GM21825 (cell line): ENCODE data around the gene BCHE.

Source experiments
- ATAC-seq: cut with Tn5 transposase; IDR thresholded peaks from one replicate; pipeline ENCODE4 v1.9.1; 2021; ENCODE audit warnings: mild to moderate bottlenecking, moderate library complexity; ENCODE audit not compliant: unreplicated experiment

Gene BCHE

GRCh38 chr3:165837058-165837525 is at the start of gene BCHE:
Gene BCHE (minus strand): TSS chr3:165837423. CDS start chr3:165831033, 6,390 bp downstream.
- no peak for ATAC-seq

- no peak for ATAC-seq
Measured at GRCh38 chr3:165885558-165886270, 48.5 kb upstream of the BCHE start.

DNA sequence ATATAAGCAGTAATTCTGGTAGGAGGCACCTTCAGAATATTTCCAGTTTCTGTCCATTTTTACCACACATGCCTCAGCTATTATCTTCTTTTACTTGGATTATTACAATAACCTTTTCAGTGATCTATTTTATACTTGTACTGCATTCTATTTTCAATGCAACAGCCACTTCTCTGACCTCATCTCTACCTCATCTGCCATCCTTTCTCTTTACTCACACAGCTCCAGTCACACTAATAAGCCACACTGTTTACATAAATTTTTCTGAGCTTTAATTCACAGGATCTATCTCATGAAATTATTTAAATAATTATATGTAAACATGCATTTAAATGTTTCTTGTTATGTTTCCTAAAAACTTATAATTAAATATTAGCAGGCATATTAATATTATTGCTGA is 47.3 kb upstream of the BCHE start:
- no peak for ATAC-seq

DNA sequence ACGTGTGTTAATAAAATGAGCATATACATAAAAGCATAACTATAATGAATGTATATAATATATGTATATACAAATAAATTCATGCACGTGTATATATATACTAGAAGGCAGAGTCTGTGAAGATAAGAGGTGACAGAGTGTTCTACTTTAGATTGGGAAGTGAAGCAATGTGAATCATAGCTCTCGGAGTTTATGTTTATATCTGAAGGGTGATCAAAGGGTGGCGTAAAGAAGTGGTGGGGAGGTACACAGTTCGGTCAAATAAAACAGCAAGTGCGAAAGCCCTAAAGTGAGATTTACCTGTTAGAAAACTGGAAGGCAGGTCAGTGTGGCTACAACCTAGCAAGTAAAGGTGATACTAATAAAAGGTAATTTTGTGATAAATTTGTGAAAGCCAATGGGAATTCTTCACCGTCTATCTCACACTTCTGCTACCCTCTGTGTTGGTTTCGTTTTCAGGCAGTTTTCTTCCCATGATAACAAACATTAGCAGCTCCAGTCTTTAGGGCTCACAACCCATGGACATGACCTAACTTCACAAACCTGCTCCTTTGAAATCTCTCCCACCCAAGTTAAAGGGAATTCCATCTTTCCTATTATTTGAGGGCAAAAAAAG is 46.7 kb upstream of the BCHE start:
- no peak for ATAC-seq

DNA sequence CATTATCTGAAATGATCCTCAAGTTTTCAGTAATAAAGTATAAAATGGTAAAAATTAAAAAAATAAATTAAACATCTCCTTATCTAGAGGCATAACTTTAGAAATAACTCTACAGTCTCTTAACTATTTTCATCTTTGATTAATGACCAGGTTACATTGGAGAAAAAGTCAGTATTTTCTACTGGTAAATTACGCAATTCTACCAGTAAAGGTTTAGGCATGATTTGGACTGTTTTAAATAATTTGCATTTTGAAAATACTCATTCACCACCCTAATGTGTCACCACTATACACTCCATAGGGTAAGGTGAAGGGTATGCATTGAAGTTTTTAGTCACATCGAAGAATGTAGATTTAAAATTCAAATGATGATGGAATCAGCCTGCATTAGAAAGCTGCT is 45.9 kb upstream of the BCHE start:
- ATAC-seq = no peak

DNA sequence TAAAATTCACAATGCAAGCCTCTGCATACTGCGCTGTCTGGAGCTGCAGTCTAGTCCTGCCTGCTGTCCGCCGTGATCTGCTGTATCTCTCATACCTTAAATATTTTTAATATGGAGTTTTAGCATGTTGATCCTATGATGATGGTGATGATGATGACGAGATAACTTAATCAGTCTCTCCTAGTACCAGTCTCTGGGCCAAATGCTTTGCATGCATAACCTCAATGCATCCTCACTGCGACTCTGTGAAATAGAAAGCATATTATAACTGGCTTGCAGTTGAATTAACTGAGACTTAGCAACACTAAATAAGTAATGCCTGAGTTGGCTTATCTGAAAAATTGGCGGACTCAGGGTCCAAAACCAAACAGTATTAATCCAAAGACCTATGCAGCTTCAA is 38.4 kb upstream of the BCHE start:
- ATAC-seq = no peak

GRCh38 chr3:165874663-165875489 is 37.7 kb upstream of the BCHE start:
- no peak for ATAC-seq

DNA sequence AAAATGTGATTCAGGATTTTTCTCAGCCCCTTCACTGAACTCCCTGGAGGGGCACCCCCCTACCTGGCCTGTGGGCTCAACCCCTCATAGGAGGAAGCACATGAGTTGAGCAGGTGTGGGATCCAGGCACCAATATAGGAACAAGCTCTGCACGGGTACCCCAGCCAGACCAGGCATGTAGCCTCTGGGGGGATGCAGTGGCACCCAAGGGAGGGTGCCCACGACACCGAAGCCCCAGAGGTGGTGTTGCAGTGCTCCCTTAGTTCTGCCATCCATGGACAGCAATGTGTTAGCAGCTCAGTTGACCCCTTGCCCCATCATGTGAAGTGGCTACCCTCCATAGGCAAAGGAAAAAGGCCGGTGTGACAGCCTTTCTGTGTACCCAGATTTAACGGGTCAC is 30.9 kb upstream of the BCHE start:
- no peak for ATAC-seq

GRCh38 chr3:165859061-165859460 is 21.8 kb upstream of the BCHE start:
- no peak for ATAC-seq

DNA sequence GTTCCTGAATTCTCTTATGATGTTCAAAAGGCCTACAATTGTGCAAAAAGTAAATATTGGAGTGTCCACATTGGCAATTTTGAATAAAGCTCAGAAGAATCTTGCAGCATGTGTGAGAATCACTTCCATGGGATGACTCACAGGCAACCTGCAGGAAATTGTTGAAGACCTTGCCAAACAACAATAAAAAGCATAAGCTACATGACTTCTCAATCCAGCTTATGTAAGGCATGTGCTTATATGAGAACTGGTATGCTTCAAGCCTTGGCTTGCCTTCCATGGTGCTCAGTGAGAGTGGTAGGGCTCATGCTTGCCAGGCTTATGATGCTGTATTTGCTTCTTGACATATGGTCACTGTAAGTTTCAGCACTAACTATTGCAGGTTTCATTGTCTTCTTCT is 18.4 kb upstream of the BCHE start:
- ATAC-seq = no peak

DNA sequence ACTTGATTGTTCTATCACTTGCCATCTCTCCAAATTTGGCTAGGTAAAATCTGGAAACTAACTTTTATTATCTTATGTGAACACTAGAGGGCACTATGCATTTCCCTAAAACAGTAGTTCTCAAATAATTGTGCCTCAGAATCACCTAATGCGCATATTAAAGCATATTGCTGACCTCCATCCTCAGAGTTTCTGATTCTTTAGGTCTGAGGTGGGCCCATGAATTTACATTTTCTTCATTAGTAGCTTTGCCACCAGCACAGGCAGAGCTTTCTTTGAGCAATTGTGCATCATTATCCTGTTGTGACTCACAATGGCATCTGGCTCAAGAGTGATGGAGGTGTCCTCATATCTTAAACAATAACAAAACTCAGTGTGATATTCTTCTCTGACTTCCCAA is 17.5 kb upstream of the BCHE start:
- ATAC-seq = no peak

DNA sequence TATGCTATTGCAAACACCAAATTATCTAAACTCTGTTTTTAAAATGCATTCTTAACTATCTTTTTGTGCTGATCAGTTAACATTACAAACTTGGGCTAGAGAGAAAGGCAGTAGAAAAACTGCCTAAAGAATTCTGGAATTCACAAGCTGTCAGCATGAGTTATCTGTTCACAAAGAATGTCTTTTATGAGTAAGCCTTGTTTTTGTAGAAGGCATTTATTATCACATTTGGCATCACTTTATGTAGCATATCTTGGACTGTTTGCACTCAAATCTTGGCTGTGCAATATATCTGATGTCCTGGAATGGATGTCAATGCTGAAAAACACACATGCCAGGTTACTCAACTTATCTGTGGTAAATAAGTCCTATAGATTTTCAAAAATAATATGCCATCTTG is 15.5 kb upstream of the BCHE start:
- ATAC-seq = no peak

- ATAC-seq = no peak
Measured at GRCh38 chr3:165852191-165852590, 15.0 kb upstream of the BCHE start.

DNA sequence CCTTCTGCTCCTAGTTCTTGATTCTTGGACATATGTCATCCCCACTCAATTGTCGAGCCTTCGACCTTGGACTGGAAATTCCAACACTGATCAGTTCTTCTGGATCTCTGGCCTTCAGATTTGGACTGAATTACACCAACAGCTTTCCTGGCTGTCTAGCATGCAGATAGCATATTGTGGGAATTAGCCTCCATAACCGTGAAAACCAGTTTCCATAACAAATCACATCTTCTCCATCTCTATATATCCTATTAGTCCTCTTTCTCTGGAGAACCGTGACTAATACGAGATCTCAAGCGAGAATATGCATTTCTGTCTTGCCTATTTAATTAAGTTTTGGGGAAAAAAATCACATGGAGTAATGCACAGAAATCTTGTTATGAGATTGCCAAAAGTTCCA is 8.8 kb upstream of the BCHE start:
- no peak for ATAC-seq

GRCh38 chr3:165839296-165840076 is 2.3 kb upstream of the BCHE start:
- no peak for ATAC-seq

DNA sequence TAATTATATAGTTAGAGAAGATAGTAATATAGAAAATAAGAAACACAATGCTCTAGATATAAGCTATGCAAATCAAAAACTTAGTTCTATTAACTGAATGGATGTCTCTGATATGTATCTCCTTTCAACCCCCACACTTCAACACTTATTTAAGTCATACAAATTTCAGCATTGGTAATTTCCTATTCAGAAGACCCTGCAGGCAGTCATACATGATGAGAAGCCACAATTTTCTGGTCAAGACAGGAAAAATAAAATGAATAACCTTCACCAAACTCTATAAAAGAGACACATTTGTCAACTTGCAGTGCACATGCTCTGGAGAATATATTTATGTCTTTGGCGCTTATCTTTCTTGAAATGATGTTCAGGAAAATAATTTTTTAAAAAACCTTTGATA is 578 bp upstream of the BCHE start:
- ATAC-seq = no peak

DNA sequence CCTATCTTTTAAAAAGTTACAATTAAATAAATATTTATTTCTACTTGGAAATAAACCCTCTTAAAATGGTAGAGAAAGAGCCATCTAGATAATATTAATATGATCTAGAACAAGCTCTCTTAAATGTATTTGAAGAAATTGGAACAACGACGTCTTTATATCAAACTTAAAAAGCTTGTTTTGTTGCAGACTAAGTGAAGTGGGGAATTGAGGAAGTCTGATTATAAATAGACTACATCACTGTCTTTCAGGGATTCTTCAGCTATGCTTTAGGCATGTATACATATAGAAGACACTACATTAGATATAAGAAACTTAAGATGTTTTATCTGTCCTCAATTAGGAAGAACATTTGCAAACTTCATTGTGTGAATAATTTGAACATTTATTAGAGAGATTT is 1.8 kb downstream of the BCHE start:
- no peak for ATAC-seq

DNA sequence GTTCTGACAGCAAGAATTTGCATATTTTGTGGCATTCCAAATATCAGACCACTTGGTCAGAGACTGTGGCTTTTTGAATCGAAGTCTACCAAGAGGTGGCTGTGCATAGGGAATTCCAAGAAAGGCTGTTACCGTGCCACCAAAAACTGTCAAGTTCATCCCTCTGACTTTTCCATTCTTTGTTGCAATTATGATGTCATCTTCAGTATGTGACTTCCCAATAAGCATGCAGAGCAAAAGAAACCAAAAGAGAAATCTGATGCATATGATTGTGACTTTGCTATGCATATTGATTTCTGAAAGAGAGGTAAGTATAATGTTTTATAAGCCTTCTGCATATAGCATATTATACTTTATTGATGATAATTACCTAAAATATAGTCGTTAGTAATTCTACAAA is 6.5 kb downstream of the BCHE start:
- no peak for ATAC-seq

DNA sequence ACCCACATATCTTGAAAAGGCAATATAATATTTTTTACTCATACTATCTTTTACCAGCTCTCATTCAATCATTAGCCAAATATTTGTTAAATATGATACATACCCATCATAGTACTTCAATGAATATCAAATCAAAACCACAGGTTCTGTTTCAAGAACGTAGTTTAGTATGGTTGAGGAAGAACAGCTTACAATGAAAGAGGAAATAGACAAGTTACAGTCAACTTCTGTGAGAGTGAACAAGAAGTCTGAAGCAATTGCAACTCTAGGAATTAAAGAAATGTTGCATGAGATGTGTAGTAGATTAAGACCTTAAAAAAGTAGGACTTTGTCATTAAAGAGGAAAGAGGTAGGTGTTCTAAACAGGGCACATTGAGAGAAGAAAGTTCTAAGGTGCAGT is 9.3 kb downstream of the BCHE start:
- ATAC-seq = no peak

- no peak for ATAC-seq
Measured at GRCh38 chr3:165827233-165827632, 10.0 kb downstream of the BCHE start.

- ATAC-seq = no peak
Measured at GRCh38 chr3:165820671-165821123, 16.5 kb downstream of the BCHE start.
